GM18505 (cell line): Measurements from ENCODE around the gene LRRN2.
"Not testable (repeated sequence)": the region's sequence is repeated elsewhere in the genome, so short reads cannot be mapped to it uniquely, and the experiment has no call there.

Source experiments
- ATAC-seq: cut with Tn5 transposase; IDR thresholded peaks from one replicate; pipeline ENCODE4 v1.9.1; 2021; ENCODE audit not compliant: unreplicated experiment
- POLR2A ChIP-seq: IDR thresholded peaks from 4 replicates; pipeline ENCODE4 v1.6.1; 2011; ENCODE audit warnings: borderline replicate concordance; ENCODE audit not compliant: insufficient read depth, insufficient read length; ENCODE audit errors: extremely low read depth

LRRN2 gene

DNA sequence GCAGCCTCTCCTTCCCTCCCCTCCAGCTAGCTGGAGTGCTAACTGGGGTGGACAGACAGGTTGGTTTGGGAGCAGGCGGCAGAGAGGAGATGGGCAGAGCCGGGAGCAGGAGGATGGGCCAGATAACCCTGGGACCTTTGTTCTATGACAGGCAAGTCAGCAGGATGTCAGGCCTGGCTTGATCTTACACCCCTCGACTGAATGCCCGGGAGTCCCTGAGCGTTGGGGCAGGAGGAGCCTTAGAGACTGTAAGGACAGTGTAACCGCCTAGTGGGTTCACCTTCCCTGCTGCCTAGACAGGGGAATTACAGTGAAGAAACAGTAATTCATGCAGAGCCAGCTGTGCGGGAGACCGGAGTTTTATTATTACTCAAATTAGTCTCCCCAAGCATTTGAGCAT lies 109.1 kb downstream of the LRRN2 start:
- TF ChIP-seq POLR2A: no peak
- no peak for ATAC-seq

DNA sequence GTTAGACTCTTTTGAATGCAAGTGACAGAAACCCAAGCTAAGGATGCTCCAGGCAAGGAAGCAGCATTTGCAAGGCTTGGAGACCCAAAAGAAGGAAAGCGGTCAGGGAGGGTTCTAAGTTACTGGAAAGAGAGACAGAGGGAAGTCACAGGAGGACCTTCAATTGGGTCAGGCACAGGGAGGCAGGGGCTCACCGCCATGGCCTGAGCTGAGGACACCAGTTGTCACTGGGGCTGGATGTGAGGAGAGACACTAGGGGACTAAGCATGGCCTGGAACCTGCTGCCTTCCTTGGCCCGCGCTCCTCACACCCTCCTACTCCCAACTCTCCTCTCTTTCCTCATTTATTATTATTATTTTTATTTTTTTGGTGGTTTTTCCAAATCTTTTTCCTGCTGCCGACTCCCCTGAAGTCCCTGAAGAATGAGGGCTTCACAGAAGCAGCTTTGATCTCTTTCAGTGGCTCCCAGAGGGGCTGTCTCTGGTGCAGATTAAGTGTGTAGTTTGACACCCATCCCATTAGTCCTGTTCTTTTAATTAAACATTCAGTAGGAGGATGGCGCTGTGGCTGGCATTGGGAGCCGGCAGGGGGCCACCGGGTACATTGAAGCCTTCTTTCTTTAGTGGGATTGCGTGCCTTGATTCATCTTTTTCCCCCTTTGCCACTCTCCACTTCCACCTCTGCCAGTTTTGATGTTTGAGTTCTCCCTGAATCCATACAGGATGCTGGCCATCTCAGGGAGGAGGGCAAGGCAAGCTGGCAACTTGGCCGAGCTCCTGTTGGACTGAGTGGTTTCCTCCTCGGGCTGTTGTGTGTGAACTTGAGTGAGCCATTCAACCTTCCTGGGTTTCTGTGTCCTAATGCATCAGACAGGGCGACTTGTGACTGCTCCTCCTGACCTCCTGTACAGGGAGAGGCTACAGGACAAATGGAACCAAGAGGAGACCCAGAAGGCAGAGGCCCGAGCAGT lies 110.0 kb downstream of the LRRN2 start:
- TF ChIP-seq POLR2A: no peak
- ATAC-seq: no peak

DNA sequence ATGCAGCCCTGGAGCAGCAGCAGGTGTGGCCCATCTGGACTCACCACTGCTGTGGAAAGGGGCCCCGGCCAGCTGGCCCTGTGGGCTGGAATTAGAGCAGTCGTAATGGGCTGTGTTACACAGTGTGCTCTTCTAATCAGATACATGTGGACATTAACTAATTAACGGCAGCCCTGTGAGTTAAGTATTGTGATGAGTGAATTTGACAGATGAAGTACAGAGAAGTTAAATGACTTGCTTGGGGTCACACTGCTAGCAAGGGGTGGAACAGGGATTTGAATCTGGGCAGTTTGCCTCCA lies 110.7 kb downstream of the LRRN2 start:
- no peak for TF ChIP-seq POLR2A
- ATAC-seq: no peak

DNA sequence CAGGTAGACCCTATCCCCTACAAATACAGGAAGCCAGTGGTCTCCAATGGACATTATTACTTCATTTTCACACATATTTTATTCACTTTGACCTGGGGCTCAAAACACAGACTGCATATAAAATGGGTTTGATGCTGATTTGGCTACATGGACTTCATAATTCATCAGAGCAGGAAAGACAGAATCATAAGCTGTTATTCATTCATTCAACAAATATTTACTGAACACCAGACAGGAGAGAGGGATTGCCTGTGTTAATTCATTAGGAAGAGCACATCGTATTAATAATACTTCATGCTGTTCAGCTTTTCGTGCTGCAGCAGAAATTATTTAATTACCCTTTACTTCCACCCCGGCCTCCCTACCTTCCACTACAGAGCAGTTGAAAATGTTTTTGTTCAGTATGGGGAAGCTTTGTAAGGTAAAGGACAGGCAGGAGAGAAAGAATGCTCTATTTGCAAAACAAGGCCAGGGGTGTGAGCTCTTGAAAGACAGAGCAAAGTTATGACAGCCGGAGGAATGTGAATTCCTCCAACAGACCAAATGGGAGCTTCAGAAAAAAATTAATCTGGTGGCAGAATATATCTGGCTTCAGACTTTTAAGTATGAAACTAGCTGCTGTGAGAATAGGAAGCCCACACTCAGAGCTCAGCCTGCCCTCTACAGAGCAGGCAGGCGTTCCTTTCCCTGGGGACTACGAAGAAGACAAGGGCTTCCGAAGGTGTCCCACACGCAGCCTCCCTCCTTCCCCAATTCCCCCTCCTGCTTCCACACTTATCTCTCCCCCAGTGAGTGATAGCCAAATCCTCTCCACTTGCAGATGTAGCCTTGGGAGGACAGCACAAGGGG lies 111.3 kb downstream of the LRRN2 start:
- TF ChIP-seq POLR2A: no peak
- ATAC-seq: no peak

DNA sequence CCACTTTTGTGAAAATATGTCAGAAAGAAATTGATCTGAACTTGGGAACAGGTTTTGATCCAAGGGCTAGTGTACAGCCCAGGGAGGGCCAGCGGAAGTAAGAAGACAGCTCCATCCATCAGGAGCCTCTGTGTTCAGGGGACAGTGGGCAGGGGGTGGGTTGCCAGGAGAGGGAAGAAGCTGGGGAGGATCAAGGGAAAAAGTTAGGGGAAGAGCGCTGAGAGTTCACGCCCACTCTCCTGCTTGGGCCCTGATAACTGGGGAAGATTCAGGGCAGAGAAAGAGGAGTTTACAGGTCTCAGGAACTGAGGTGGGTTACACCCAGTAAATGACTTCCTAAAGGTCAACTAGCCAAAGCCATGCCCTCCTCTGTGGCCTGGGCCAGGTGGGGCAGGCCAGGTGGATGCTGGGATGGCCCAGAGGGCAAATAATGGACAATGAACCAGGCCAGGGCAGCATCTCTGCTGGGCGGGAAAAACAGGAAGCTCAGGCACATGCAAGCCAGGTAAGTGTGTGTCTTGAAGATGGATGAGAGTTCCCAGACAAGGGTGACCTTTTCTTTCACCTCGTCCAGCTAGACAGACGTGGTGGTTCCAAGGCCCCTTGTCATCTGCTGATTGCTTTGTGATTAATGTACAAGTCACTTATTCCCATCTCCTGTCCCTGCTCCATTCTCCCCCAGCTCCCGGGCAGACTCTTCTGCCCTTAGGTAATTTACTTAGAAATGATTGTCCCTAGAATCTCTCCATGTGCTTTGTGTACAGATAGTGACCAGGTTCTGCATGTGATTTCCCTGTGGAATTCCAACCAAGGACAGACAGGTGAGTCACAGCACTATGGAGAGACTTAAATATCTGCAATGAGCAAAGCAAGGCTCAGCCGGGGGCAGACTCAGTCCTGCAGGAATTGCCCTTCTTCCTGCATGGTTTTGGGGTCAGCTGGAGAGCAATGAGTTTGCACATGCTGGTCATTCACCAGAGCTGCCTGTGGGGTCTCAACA lies 112.3 kb downstream of the LRRN2 start:
- TF ChIP-seq POLR2A: no peak
- no peak for ATAC-seq

DNA sequence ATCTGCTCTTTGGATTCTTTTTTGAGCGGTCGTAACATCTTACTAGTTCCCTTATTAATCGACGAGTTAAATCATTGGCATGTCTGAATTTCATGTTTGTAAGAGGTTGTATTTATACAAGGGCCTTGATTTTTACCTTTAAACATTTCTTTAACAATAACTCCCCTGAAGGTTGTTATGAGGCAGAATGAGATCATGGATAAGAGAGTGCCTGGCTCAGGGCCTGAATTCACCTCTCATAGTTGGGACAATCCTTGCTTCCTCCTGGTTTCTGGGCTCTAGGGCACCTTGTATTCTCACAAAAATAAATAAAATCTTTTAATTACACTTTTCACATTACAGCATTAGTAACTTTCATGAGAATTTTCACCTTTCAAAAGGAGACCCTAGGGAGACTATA lies 113.9 kb downstream of the LRRN2 start:
- no peak for TF ChIP-seq POLR2A
- no peak for ATAC-seq

DNA sequence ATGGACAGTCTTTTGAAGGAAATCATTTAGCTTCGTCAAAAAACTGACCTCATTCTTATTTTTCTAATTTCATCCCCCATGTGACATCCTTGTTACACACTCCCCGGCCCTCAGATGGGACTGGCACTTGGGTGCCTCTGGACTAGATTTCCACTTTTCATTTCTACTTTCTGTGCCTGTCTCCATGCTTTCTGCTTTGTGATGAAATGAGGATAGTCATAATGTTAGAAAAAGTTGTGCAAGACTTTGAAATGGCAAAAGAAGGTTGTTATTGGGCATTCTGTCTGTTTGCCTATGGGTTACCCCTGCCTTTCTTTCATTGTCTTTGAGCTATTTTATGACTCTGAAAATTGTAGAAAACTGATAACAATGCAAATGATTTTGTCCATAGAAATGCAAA lies 114.4 kb downstream of the LRRN2 start:
- TF ChIP-seq POLR2A: no peak
- no peak for ATAC-seq

DNA sequence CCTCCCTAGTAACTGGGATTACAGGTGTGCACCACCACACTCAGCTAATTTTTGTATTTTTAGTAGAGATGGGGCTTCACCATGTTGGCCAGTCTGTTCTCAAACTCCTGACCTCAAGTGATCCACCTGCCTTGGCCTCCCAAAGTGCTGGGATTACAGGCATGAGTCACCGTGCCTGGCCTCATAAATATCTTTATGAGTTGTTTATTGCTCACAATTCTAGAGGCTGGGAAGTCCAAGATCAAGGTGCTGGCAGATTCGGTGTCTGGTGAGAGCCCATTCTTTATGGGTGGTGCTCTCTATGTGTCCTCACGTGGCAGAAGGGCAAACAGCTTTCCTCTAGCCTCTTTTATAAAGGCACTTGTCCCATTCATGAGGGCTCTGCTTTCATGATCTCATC lies 115.5 kb downstream of the LRRN2 start:
- not testable (repeated sequence) for ATAC-seq

DNA sequence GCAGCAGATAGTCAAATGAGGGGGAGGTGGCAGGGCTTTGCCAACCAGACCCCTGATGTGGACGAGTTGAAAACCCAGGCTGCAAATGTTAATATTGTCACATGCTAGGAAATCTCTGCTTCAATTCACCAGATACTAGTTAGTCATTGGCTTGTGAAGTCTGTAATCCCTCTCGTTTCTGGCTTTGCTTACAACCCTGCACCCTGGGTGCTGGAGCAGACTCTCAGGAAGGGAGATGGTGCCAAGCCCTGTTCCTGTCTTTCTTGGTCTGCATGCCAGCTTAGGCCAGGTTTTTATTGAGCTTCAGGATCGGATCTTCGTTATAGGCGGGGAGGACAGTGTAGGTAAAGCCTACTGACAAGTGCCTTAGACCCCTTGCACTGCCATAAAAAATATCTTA lies 116.1 kb downstream of the LRRN2 start:
- TF ChIP-seq POLR2A: no peak
- no peak for ATAC-seq

DNA sequence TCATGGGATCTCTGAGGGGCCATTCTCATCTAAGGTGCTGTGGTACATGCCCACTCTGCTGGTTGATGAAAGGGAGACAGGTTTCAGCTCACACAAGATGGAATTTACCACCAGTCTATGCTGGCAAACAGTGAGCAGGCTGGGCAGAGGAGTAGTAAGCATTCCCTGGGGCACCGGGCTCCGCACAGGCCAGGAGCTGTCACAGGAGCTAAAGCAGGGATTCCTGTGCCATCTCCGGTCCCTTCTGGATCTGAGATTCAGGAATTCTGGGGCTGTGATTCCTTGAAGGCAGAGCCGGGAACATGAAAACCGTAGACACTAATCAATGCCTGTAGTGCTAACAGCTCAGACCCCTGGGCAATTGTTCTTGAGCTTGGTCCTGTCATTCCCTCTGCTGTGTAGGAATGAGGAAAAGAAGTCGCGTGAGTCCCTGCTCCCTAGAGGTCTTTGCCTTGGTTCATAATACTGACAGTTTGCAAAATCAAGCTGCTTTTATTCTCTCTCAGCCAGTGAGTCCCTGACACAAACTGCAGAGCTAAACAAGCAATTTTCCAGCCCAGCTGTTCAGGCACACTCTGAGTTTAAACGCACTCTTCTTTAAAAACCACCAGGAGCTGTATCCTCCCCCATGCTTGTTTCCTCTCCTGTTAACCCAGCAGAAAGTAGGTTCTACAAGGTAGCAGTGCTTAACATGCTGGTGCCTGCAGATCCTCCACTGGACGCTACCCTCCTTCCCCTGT lies 116.8 kb downstream of the LRRN2 start:
- no peak for TF ChIP-seq POLR2A
- ATAC-seq: no peak
